GM19438 (cell line): Measurements from ENCODE around the gene NCOA7.
"Not testable (repeated sequence)": the region's sequence is repeated elsewhere in the genome, so short reads cannot be mapped to it uniquely, and the experiment has no call there.

ENCODE experiments used
- ATAC-seq: cut with Tn5 transposase; IDR thresholded peaks from one replicate; pipeline ENCODE4 v1.9.1; 2021; ENCODE audit warnings: low read depth; ENCODE audit not compliant: unreplicated experiment

Gene NCOA7

GRCh38 chr6:125865015-125865414 lies 74.3 kb downstream of the NCOA7 start:
- no peak for ATAC-seq

DNA sequence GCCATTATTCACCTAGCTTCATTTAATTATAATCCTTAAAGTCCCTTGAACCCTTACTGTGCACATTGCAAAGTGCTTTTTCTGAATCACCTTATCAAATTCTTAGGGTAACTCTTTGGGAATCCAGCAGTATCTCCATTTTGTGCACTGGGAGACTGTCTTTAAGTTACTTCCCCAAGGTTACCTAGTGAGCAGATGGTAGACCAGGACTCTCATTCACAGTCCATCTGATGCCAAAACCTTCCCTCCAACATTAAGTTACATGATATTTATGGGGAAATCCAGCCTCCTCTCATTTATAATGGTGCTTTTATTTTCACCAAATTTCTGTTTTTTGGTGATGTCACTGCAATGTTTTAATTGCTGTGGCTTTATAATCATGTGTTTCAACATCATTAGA lies 75.7 kb downstream of the NCOA7 start:
- ATAC-seq, result no peak

GRCh38 chr6:125867483-125867942 lies 76.8 kb downstream of the NCOA7 start:
- ATAC-seq, result no peak

DNA sequence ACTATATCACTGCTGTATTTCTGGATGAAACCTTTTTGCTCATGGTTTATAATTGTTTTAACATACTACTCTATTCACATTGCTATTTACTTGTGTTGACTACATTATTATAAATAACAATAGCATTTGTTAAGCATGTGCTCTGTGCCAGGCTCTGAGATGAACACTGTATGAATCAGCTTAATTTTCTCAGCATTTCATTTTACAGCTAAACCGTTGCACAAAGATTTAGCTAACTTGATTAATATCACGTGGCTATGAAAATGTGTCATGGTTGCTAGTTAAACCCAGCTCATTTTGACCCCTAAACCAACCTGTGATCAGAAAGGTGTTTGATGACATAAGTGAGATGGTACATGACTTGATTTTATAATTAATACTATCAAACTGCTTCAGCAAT lies 77.5 kb downstream of the NCOA7 start:
- ATAC-seq, result no peak

- no peak for ATAC-seq
These were observed 78.1 kb downstream of the NCOA7 start for GRCh38 chr6:125868678-125869395.

- ATAC-seq, result no peak
These were observed 78.7 kb downstream of the NCOA7 start for GRCh38 chr6:125869427-125869826.

- ATAC-seq, result no peak
These were observed 80.6 kb downstream of the NCOA7 start for GRCh38 chr6:125871365-125871764.

DNA sequence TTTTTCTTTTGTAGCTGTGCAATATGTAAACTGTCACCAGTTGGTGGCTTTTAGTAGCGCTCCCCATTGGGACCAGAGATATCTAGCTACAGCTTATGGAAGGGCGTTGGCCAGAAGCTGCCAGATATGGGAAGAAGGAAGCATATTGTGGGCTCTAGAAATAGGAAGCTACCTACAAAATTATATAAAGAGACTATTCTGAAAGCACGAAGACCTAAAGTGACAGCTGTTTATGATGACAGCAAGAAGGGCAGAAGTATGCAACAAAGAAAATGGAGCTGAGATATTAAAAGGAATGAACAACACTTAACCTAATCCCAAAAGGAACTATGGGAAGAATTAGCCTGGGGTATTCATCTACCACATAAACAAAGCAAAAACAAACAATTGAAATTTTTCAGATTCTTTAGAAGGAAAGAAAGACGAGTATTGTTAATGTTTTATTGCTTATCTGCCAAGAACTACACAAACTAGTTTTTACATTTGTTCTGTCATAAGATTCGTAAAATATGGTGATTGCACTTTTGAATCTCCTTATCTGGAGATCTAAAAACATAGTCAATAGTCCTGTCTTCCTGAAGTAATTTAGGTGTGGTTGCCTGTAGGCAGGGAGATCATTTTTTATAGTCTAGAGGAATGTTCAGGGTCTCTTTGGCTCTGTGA lies 81.6 kb downstream of the NCOA7 start:
- ATAC-seq, result no peak

GRCh38 chr6:125882243-125882642 lies 91.5 kb downstream of the NCOA7 start:
- no peak for ATAC-seq

GRCh38 chr6:125884634-125885371 lies 94.0 kb downstream of the NCOA7 start:
- no peak for ATAC-seq

DNA sequence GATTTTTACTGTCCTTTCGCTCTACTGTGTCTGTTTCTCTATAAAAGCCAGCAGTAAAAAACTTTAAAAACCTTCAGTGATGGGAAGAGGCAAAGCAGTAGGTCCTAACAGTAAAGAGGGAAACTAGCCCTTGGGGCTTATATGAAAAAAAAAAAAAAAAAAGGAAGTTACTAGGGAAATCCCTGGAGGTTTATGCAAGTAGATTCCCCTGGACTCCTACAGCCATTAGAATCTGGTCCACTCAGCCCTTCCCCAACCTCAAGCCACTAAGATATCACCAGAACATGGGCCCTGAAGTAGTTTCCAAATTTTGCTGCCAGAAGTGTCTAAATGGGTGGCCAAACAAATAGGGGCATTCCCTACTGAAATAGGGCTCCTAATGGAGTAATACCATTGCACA lies 95.3 kb downstream of the NCOA7 start:
- ATAC-seq, result no peak

GRCh38 chr6:125886914-125887313 lies 96.2 kb downstream of the NCOA7 start:
- ATAC-seq, result no peak

DNA sequence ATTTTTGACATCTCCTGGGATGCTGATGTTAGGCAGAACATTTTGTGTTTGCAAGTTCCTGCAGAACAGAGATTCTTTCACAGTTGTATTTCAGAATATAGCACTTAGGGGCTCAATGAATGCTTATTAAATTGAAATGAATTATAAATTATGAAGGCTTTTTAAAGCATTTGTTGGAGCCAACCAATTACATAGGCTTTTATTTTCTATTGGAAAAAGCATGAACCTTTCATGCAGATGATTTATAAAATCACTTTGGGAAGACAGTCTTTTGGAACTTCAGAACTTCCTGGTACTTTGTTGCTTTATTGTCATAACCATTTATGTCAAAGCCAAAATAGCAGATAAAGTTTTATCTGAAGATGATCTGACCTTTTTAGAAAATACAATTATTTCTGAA lies 96.6 kb downstream of the NCOA7 start:
- ATAC-seq, result no peak

- ATAC-seq, result no peak
These were observed 98.4 kb downstream of the NCOA7 start for GRCh38 chr6:125888989-125889656.

GRCh38 chr6:125899726-125900182 lies 109.0 kb downstream of the NCOA7 start:
- ATAC-seq, result no peak

- ATAC-seq, result no peak
These were observed 114.1 kb downstream of the NCOA7 start for GRCh38 chr6:125904871-125905270.

GRCh38 chr6:125906158-125906998 lies 115.6 kb downstream of the NCOA7 start:
- ATAC-seq, result no peak

DNA sequence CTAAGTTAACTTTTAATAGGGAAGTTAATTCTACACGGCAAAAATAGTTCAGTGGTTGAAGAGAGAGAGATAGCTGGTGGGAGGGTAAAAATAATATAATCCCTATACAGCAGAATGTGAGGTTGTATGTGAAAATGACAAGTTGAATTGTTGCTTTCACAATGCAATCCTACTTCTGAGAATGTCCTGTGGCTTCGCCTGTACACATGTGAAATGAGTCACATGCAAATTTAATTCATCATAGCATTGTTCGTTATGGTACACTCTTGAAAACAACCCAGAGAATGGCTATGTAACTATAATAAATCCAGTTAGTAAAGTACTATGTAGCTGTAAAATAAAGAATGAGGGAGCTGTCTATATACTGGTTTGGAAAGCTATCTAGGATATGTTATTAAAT lies 119.8 kb downstream of the NCOA7 start:
- peak; percentile 97 for ATAC-seq

- not testable (repeated sequence) for ATAC-seq
These were observed 120.3 kb downstream of the NCOA7 start for GRCh38 chr6:125911051-125911451.

- not testable (repeated sequence) for ATAC-seq
These were observed 121.7 kb downstream of the NCOA7 start for GRCh38 chr6:125912430-125912829.
